ENCODE measurements around the gene SLC8A2. TPM values are rescaled to one million over a fixed set of nuclear protein-coding genes. Genes with fewer than 3 reads are reported as not detected.

Gene SLC8A2
- total and polyA plus RNA-seq, 2 experiments from 2014 or later, result 0.86 to 10.0 TPM

DNA sequence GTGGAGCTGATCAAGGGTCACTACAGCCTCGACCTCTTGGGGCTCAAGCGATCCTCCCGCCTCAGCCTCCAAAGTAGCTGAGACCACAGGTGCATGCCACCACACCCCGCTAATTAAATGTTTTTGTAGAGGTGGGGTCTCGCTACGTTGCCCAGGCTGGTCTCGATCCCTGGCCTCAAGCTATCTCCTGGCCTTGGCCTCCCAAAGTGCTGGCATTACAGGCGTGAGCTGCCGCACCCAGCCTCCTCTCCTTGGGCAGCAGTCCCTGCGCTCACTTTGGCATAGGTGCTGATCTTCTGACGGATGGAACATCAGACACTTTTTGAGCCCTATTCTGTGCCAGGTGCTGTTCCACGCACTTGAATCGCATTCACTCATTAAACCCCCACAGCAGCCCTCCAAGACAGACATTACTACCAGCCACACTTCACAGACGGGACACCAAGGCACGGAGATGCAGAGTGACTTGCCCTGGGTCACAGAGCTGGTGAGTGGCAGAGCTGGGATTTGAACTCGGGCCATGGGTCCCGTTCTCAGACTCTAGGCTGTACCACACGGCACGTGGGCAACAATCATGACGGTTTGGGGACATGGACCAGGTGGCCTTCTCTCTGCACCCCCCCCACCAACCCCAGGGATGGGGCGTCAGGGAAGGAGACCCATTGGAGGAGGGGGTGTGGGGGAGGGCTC lies 55.6 kb downstream of the SLC8A2 start:
- Histone ChIP-seq H3K4me3 (no peak overlapping the region), H3K27me3 (ENCODE audit: insufficient read depth) (peaks cover 52% of the 10 kb centered on the region), H3K4me2 (no peak overlapping the region), H3K79me2 (replicated peaks; ENCODE audit: insufficient read depth) (0 out of 2 replicates have a peak, but pooled peaks cover 7% of the 10 kb centered on the region), H3K36me3 (ENCODE audit: insufficient read depth) (no peaks in the 10 kb centered on the region), H3K4me1 (ENCODE audit: insufficient read depth) (peaks cover 21% of the 10 kb centered on the region), H4K20me1 (replicated peaks; ENCODE audit: insufficient read depth) (no peaks in the 10 kb centered on the region), H3F3A (replicated peaks; ENCODE audit: low read depth) (peaks cover 14% of the 10 kb centered on the region; the same call in 1 of the 2 replicates), H3K9me2 (ENCODE audit: insufficient read depth) (no peaks in the 10 kb centered on the region), H3K27ac (ENCODE audit: low read depth) (no peak overlapping the region), H2AFZ (no peak overlapping the region)
- Mint-ChIP-seq H3K36me3 (ENCODE audit: low read depth) (peaks cover 12% of the 10 kb centered on the region), H3K27me3 (ENCODE audit: insufficient read depth, low read depth, poor library complexity) (peaks cover 59% of the 10 kb centered on the region), H3K4me1 (peaks cover 39% of the 10 kb centered on the region), H3K27ac (no peak overlapping the region), H3K9me3 (no peaks in the 10 kb centered on the region; the same call in 2 of the 3 replicates), H3K4me3 (peak overlapping the region; percentile 39; the same call in 1 of the 3 replicates)
- TF ChIP-seq NANOG (IDR thresholded peaks at IDR 0.05; ENCODE audit: borderline replicate concordance) (no peak), JUNB (IDR thresholded peaks at IDR 0.05; ENCODE audit: unreplicated experiment) (no peak), ETS1 (IDR thresholded peaks at IDR 0.05) (no peak), REST (IDR thresholded peaks at IDR 0.05; ENCODE audit: unreplicated experiment) (no peak), ZNF331 (CRISPR knock-in tag; IDR thresholded peaks at IDR 0.05; ENCODE audit: low read depth) (no peak), ZNF462 (CRISPR knock-in tag; IDR thresholded peaks at IDR 0.05) (no peak), POLR2AphosphoS5 (IDR thresholded peaks at IDR 0.05; ENCODE audit: low read depth) (no peak), CREB1 (CRISPR knock-in tag; IDR thresholded peaks at IDR 0.05; ENCODE audit: low read depth) (no peak), EZH2phosphoT487 (IDR thresholded peaks at IDR 0.05; ENCODE audit: unreplicated experiment) (no peak), STAT1 (IDR thresholded peaks at IDR 0.05; ENCODE audit: unreplicated experiment) (no peak), ZNF114 (CRISPR knock-in tag; IDR thresholded peaks at IDR 0.05) (no peak), EZH2 (IDR thresholded peaks at IDR 0.05; ENCODE audit: low read depth, unreplicated experiment) (no peak)
- TF ChIP-seq, protein P1, sequence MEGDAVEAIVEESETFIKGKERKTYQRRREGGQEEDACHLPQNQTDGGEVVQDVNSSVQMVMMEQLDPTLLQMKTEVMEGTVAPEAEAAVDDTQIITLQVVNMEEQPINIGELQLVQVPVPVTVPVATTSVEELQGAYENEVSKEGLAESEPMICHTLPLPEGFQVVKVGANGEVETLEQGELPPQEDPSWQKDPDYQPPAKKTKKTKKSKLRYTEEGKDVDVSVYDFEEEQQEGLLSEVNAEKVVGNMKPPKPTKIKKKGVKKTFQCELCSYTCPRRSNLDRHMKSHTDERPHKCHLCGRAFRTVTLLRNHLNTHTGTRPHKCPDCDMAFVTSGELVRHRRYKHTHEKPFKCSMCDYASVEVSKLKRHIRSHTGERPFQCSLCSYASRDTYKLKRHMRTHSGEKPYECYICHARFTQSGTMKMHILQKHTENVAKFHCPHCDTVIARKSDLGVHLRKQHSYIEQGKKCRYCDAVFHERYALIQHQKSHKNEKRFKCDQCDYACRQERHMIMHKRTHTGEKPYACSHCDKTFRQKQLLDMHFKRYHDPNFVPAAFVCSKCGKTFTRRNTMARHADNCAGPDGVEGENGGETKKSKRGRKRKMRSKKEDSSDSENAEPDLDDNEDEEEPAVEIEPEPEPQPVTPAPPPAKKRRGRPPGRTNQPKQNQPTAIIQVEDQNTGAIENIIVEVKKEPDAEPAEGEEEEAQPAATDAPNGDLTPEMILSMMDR (conservative IDR thresholded peaks at IDR 0.05; ENCODE audit: low read depth in 2 of 2), result no peak
- DNase-seq (ENCODE audit: low spot score), result no peak
- ATAC-seq, result no peak
